ENCODE measurements around the gene KCNA10.

DNA sequence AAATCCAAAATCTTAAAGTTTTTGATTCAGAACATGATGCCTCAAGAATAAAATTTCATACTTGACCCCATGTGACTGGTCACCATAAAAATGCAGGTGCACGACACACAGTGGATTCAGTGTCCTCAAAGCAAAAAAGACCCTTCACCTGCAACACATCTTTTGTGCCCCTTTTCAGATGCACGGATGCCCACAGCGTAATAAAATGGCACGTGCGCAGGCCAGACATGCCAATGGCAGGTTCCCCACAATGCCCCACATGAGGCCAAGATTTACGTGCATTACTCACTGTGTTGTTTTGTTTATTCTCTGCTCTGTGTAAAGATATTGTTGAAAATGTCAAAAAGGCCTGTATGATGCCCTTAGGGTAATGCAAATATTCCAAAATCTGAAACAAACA is 9.3 kb downstream of the KCNA10 start:
- TF ChIP-seq, protein P1, sequence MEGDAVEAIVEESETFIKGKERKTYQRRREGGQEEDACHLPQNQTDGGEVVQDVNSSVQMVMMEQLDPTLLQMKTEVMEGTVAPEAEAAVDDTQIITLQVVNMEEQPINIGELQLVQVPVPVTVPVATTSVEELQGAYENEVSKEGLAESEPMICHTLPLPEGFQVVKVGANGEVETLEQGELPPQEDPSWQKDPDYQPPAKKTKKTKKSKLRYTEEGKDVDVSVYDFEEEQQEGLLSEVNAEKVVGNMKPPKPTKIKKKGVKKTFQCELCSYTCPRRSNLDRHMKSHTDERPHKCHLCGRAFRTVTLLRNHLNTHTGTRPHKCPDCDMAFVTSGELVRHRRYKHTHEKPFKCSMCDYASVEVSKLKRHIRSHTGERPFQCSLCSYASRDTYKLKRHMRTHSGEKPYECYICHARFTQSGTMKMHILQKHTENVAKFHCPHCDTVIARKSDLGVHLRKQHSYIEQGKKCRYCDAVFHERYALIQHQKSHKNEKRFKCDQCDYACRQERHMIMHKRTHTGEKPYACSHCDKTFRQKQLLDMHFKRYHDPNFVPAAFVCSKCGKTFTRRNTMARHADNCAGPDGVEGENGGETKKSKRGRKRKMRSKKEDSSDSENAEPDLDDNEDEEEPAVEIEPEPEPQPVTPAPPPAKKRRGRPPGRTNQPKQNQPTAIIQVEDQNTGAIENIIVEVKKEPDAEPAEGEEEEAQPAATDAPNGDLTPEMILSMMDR (conservative IDR thresholded peaks at IDR 0.05; ENCODE audit: low read depth, low read length) = no peak
- no peak for TF ChIP-seq EZH2 (IDR thresholded peaks at IDR 0.05; ENCODE audit: borderline replicate concordance, low read depth, low read length, poor library complexity, severe bottlenecking)

Data from A673 (cell line).